ENCODE measurements around the gene ASPG.

The ASPG gene

DNA sequence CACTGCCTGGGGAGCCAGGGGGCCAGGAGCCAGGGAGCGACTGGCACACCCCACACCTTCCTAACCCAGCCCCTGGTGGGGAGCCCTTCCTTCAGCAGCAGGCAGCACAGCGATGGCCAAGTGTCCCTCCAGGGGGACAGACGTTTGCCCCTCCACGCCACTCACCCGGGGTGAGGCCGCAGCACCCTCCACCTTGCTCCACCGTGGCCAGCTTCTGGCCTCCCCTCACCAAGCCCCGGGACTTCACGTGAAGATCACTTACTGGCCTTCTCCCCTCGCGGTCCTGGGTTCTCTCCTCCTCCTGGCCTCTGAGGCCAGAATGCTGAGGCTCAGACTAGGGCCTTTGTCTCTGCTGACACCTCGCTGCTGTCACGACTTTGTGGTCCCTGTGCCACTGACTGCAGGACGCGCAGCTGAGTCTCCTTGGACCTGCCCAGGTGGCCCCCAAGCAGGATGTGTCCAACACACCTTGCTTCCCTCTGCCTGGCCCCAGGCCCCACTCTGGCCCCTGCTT lies 3.5 kb upstream of the ASPG start:
- no peak overlapping the region for H3K4me3 ChIP-seq (ENCODE audit: low read depth, low read length)
- no peak for DNase-seq (ENCODE audit: low read depth)
- TF ChIP-seq, protein P1, sequence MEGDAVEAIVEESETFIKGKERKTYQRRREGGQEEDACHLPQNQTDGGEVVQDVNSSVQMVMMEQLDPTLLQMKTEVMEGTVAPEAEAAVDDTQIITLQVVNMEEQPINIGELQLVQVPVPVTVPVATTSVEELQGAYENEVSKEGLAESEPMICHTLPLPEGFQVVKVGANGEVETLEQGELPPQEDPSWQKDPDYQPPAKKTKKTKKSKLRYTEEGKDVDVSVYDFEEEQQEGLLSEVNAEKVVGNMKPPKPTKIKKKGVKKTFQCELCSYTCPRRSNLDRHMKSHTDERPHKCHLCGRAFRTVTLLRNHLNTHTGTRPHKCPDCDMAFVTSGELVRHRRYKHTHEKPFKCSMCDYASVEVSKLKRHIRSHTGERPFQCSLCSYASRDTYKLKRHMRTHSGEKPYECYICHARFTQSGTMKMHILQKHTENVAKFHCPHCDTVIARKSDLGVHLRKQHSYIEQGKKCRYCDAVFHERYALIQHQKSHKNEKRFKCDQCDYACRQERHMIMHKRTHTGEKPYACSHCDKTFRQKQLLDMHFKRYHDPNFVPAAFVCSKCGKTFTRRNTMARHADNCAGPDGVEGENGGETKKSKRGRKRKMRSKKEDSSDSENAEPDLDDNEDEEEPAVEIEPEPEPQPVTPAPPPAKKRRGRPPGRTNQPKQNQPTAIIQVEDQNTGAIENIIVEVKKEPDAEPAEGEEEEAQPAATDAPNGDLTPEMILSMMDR (IDR thresholded peaks at IDR 0.05; ENCODE audit: insufficient read depth, low read depth, low read length, missing control alignments) = no peak

DNA sequence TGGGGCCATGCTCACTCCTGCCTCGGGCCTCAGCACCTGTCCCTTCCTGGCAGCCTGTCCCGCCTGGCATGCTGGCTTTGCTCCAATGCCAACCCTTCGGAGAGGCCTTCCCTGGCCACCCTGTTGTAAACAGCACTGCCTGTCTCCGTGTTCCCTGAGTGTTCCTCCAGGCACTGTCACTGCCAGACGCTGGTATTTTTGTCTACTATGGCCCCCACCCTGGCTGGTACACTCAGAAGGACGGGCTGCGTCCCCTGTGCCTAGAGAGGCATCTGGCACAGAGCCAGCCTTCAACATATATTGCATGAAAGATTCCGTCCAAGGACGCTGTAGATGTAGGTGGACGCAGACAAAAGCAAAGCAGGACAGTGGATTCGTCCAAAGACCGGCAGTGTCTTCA lies 2.7 kb upstream of the ASPG start:
- TF ChIP-seq, protein P1 (IDR thresholded peaks at IDR 0.05; ENCODE audit: insufficient read depth, low read depth, low read length, missing control alignments) = no peak
- no peak for DNase-seq (ENCODE audit: low read depth)
- H3K4me3 ChIP-seq (ENCODE audit: low read depth, low read length) = no peak overlapping the region

DNA sequence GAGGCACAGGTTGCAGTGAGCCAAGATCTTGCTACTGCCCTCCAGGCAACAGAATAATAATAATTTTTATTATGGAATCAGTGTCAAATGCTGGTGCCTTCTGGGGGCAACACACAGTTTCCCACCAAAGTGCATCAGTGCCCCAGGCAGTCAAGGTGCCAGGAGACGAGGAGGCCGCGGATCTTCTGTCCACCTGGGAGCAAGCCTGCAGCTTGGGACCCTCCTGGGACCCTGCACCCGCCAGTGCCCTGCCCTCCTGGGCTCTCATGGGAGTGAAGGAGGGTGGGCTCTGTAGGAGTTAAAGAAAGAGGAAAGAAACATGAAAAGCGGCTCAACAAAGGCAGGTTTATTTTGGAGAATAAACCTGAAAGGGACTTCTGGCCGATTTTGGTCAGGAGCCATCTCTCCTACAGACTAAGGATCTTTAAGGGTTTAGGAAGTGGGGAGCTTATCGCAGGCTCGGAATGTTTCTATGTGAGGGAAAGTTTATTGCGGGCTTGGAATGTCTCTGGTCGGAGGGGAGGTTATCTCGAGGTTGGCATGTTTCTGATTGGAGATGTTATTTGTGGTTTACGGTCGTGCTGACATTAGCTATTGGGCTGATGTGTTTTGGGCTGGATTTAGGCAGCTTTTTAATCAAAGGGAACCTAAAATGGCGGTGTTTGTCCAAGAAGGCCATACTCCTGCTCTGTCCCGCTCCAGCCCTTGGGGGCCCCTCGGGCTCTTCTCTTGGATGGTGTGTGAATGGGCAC lies 1.1 kb upstream of the ASPG start:
- TF ChIP-seq, protein P1 (IDR thresholded peaks at IDR 0.05; ENCODE audit: insufficient read depth, low read depth, low read length, missing control alignments) = no peak
- no peak overlapping the region for H3K4me3 ChIP-seq (ENCODE audit: low read depth, low read length)
- DNase-seq (ENCODE audit: low read depth) = no peak

DNA sequence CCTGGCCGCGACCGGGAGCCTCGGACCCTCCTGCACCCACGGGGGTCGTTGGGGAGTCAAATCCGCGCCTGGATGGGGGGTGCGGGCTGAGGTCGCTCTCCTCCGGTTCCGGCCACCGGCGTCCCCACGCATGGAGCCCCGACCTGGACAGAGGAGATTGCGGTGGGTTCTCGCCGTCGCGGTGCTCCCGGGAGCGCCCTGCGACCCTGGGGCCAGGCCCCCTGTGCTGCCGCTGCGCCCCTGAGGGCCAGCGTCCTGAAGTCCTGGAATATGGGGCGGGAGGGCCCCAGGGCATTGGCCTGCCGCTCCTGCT lies 345 bp downstream of the ASPG start:
- no peak overlapping the region for H3K4me3 ChIP-seq (ENCODE audit: low read depth, low read length)
- TF ChIP-seq, protein P1 (IDR thresholded peaks at IDR 0.05; ENCODE audit: insufficient read depth, low read depth, low read length, missing control alignments) = no peak

DNA sequence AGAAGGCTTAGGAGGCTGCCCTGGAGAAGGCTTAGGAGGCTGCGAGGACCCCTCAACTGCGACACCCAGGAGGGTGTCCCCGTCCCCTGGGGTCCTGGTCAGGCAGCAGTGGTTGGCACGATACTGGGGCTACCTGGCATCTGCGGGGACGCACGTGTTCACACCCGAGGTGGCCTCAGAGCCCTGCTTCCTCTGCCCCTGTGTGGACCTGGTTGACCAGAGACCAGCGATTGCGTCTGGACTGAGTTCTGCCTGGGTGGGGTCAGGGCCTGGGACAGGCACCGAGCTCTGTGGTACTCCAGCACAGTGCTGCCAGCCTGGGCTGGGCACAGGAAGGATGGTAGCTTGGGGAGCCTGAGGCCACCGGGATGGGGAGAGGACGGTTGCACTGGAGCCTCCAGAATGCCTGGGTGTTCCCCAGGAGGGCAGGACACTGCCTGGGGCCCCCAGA lies 735 bp downstream of the ASPG start:
- H3K4me3 ChIP-seq (ENCODE audit: low read depth, low read length) = no peak overlapping the region
- TF ChIP-seq, protein P1 (IDR thresholded peaks at IDR 0.05; ENCODE audit: insufficient read depth, low read depth, low read length, missing control alignments) = no peak
- no peak for DNase-seq (ENCODE audit: low read depth)

More for the DNA sequence above, 345 bp downstream of the ASPG start:
- DNase-seq (ENCODE audit: low read depth) = no peak

DNA sequence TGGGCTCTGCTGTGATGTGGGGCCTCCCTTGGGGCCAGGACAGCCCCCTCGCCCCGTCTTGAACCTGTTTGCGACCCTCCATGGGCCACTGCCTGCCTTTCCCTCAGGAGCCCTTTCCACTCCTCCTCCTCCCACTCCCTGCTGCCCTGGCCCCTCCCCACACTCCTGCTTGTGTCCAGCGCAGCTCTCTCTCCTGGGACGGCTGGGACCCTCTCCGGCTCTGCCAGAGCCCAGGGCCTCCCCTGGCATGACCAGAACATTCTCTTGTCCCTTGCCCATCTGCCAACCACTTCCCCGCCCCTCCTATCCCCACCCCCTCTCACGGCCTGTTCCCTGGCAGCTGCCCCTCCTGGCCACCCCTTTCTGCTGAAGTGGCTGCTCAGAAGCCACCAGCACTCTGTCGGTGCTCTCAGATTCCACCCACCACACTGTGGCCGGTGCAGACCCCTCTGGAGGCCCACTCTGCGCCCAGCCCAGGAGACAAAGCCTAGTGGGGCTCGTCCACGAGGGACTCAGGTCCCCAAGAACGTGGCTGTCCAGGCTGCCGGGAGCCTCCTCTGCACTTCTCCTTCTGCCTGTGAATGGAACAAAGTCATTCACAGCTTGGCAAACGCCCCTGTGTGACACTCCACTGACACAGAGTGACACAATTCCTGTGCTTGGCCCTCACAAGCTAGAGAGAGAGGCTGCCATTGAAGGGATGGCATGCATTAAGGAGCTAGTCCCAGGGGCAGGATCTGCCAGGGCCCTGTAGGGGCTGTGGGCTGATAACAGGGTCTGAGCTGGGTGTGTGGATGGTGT lies 1.4 kb downstream of the ASPG start:
- TF ChIP-seq, protein P1 (IDR thresholded peaks at IDR 0.05; ENCODE audit: insufficient read depth, low read depth, low read length, missing control alignments) = no peak
- H3K4me3 ChIP-seq (ENCODE audit: low read depth, low read length) = no peak overlapping the region
- DNase-seq (ENCODE audit: low read depth) = no peak

Data from GM12865 (cell line).